ENCODE results near the gene GREB1.

The GREB1 gene

DNA sequence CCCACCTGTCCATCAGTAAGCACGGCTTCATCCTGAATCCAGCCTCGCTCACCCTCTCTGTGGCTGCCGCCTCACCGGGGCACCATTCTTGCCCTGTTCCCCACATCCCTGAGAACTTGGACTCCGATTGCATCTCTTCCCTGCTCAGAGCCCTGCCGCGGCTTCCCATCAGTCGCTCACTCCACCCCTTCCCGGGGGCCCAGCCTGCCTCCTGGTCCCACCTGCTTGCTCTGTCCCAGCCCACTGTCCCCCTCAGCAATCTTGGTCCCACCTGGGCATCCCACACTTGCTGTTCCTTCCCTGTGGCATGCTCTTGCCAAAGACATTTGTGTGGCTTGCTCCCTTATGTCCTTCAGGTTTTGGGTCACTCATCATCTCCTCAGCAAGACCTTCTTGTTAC is 56.3 kb downstream of the GREB1 start:
- no peak for TF ChIP-seq CTCF (IDR thresholded peaks at IDR 0.05; ENCODE audit: low read depth, low read length)
- H3K4me3 ChIP-seq (ENCODE audit: low read depth, low read length), result no peak overlapping the region

DNA sequence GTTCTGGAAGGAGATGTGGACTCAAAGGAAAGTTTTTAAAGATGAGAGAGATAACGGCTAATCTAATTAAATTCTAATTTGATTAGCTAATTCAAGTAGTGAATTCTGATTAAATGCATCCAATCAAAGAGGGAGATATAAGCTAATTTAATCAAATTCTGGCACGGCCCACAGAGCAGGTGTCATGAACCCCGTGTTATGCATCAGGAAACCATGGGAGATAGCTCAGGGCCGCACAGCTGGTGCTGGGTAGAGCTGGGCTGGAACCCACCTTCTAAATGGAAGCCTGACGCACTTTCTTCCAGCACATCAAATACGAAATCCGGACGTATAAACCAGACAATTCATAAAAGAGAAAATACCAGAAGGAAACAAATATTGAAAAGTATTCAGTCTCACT is 57.2 kb downstream of the GREB1 start:
- TF ChIP-seq CTCF (IDR thresholded peaks at IDR 0.05; ENCODE audit: low read depth, low read length), result no peak

DNA sequence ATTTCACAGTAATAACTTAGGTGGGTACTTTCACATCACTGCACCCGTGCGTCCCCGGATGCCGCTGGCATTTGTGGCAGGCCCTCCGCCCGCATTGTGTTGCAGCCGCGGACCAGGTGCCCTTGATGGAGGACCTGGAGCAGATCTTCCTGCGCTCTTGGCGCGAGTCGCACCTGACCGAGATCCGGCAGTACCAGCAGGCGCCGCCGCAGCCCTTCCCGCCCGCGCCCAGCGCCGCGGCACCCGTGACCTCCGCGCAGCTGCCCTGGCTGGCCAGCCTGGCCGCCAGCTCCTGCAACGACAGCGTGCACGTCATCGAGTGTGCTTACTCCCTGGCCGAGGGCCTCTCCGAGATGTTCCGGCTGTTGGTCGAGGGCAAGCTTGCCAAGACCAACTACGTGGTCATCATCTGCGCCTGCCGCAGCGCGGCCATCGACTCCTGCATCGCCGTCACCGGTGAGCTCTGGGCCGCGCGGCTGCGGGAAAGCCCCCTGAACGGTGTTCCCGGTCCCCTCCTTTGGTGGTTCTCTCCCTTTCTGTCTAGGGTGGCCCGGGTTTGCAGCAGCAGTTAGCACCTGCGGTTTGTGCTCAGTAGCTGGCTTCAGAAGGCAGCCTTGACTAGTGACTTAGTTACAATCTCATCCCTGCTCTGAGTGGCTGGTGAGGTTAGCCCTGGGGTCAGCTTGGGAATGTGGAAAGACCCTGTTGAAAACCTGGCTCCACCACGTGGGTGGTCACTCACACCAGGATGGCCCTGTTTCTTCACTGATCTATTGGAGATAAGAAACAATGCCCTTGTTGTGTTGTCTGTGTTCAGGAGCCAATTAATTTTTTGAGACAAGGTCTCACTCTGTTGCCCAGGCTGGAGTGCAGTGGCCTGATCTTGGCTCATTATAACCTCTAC is 59.1 kb downstream of the GREB1 start:
- no peak overlapping the region for H3K4me3 ChIP-seq (ENCODE audit: low read depth, low read length)
- TF ChIP-seq CTCF (IDR thresholded peaks at IDR 0.05; ENCODE audit: low read depth, low read length), result no peak

More for the DNA sequence above, 57.2 kb downstream of the GREB1 start:
- no peak overlapping the region for H3K4me3 ChIP-seq (ENCODE audit: low read depth, low read length)

DNA sequence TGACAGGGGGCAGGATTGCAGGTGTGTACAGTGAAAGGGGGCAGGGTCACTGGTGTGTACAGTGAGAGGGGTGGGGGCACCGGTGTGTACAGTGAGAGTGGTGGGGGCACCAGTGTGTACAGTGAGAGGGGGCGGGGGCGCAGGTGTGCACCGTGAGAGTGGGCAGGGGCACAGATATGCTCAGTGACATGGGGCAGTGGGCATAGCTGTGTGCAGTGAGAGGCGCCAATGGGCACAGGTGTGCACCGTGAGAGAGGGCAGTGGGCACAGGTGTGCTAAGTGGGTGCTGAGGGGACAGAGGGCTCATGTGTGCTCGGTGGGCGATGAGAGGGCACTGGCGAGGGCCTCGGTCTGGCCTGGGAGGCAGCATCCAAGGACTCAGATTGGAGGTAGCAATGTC is 63.0 kb downstream of the GREB1 start:
- TF ChIP-seq CTCF (IDR thresholded peaks at IDR 0.05; ENCODE audit: low read depth, low read length), result no peak

GRCh38 chr2:11597538-11598225 is 63.8 kb downstream of the GREB1 start:
- no peak for TF ChIP-seq CTCF (IDR thresholded peaks at IDR 0.05; ENCODE audit: low read depth, low read length)
- H3K4me3 ChIP-seq (ENCODE audit: low read depth, low read length), result no peak overlapping the region

More for the DNA sequence above, 63.0 kb downstream of the GREB1 start:
- H3K4me3 ChIP-seq (ENCODE audit: low read depth, low read length), result no peak overlapping the region

- TF ChIP-seq CTCF (IDR thresholded peaks at IDR 0.05; ENCODE audit: low read depth, low read length), result no peak
- H3K4me3 ChIP-seq (ENCODE audit: low read depth, low read length), result no peak overlapping the region
Measured at GRCh38 chr2:11598228-11598731, 64.4 kb downstream of the GREB1 start.

Data from WI38 (cell line).